SK-N-SH treated with all-trans-retinoic acid at 6 μM for 48 hours (cell line): ENCODE data around the gene CIPC.

Source experiments
- ATAC-seq: fragments of 200-7000 bp; cut with Tn5 transposase; 3 replicates; pipeline ENCODE4 v1.9.1; 2020; ENCODE audit warnings: mild to moderate bottlenecking, moderate library complexity
- ARNTL ChIP-seq: fragments of 450-650 bp; formaldehyde crosslinking; IDR thresholded peaks from 2 replicates; pipeline ENCODE4 v1.5.0; 2020; ENCODE audit warnings: low read depth, mild to moderate bottlenecking, moderate library complexity, borderline replicate concordance
- BACH2 ChIP-seq: fragments of 250-450 bp; sonication (Bioruptor Pico); IDR thresholded peaks from 2 replicates; pipeline ENCODE4 v1.9.0; 2021; ENCODE audit warnings: mild to moderate bottlenecking, borderline replicate concordance
- CSDC2 ChIP-seq: fragments of 250-450 bp; sonication (Bioruptor Pico); IDR thresholded peaks from 2 replicates; pipeline ENCODE4 v1.5.0; 2020; ENCODE audit warnings: mild to moderate bottlenecking, moderate library complexity
- ESRRG ChIP-seq: fragments of 250-450 bp; sonication (Bioruptor Pico); IDR thresholded peaks from 2 replicates; pipeline ENCODE4 v1.6.1; 2021; ENCODE audit warnings: mild to moderate bottlenecking
- GLIS3 ChIP-seq: fragments of 250-450 bp; sonication (Bioruptor Pico); IDR thresholded peaks from 2 replicates; pipeline ENCODE4 v1.5.0; 2020; ENCODE audit warnings: mild to moderate bottlenecking, moderate library complexity
- ISL1 ChIP-seq: fragments of 250-450 bp; sonication (Bioruptor Pico); IDR thresholded peaks from 2 replicates; pipeline ENCODE4 v2.1.2; 2022; ENCODE audit warnings: mild to moderate bottlenecking, moderate library complexity
- OSR1 ChIP-seq: fragments of 250-450 bp; sonication (Bioruptor Pico); IDR thresholded peaks from 2 replicates; pipeline ENCODE4 v1.8.0; 2022; ENCODE audit warnings: moderate library complexity, mild to moderate bottlenecking, inconsistent platforms
- POU6F1 ChIP-seq: fragments of 250-450 bp; sonication (Bioruptor Pico); IDR thresholded peaks from 2 replicates; pipeline ENCODE4 v1.8.0; 2021; ENCODE audit warnings: low read depth, mild to moderate bottlenecking, moderate library complexity, borderline replicate concordance
- PPARA ChIP-seq: fragments of 250-450 bp; sonication (Bioruptor Pico); IDR thresholded peaks from 2 replicates; pipeline ENCODE4 v1.5.0; 2020; ENCODE audit warnings: mild to moderate bottlenecking, borderline replicate concordance
- SNAI2 ChIP-seq: fragments of 250-450 bp; sonication (Bioruptor Pico); IDR thresholded peaks from 2 replicates; pipeline ENCODE4 v1.5.0; 2020; ENCODE audit warnings: mild to moderate bottlenecking, moderate library complexity
- TCF4 ChIP-seq: fragments of 250-450 bp; sonication (Bioruptor Pico); IDR thresholded peaks from 2 replicates; pipeline ENCODE4 v1.8.0; 2021; ENCODE audit warnings: mild to moderate bottlenecking, moderate library complexity, borderline replicate concordance
- TOX ChIP-seq: fragments of 250-450 bp; sonication (Bioruptor Pico); IDR thresholded peaks from 2 replicates; pipeline ENCODE4 v1.8.0; 2021; ENCODE audit warnings: mild to moderate bottlenecking, moderate library complexity, borderline replicate concordance
- ZC3H10 ChIP-seq: fragments of 250-450 bp; sonication (Bioruptor Pico); IDR thresholded peaks from 2 replicates; pipeline ENCODE4 v1.5.1; 2021; ENCODE audit warnings: mild to moderate bottlenecking, moderate library complexity
- ZFP3 ChIP-seq: fragments of 250-450 bp; sonication (Bioruptor Pico); IDR thresholded peaks from 2 replicates; pipeline ENCODE4 v1.5.0; 2020; ENCODE audit warnings: mild to moderate bottlenecking, moderate library complexity
- ZFP30 ChIP-seq: fragments of 450-650 bp; formaldehyde crosslinking; IDR thresholded peaks from 2 replicates; pipeline ENCODE4 v1.5.0; 2022; ENCODE audit warnings: mild to moderate bottlenecking, moderate library complexity
- ZNF565 ChIP-seq: fragments of 450-650 bp; formaldehyde crosslinking; conservative IDR thresholded peaks from 2 replicates; pipeline ENCODE4 v1.5.0; 2020; ENCODE audit warnings: low read depth, mild to moderate bottlenecking, moderate library complexity
- ZNF70 ChIP-seq: fragments of 450-650 bp; formaldehyde crosslinking; IDR thresholded peaks from 2 replicates; pipeline ENCODE4 v1.5.0; 2020; ENCODE audit warnings: mild to moderate bottlenecking, moderate library complexity
- ZNF8 ChIP-seq: fragments of 450-650 bp; formaldehyde crosslinking; IDR thresholded peaks from 2 replicates; pipeline ENCODE4 v1.5.0; 2020; ENCODE audit warnings: mild to moderate bottlenecking, moderate library complexity
- TF ChIP-seq, protein P1 (sequence below): fragments of 250-450 bp; sonication (Bioruptor Pico); IDR thresholded peaks from 2 replicates; pipeline ENCODE4 v1.8.0; 2020; ENCODE audit warnings: mild to moderate bottlenecking, moderate library complexity, borderline replicate concordance
- TF ChIP-seq, protein P2 (sequence below): fragments of 250-450 bp; sonication (Bioruptor Pico); IDR thresholded peaks from 2 replicates; pipeline ENCODE4 v1.5.1; 2020; ENCODE audit warnings: low read depth, mild to moderate bottlenecking, moderate library complexity
- TF ChIP-seq, protein P3 (sequence below): fragments of 250-450 bp; sonication (Bioruptor Pico); IDR thresholded peaks from 2 replicates; pipeline ENCODE4 v1.5.1; 2021; ENCODE audit warnings: mild to moderate bottlenecking, moderate library complexity

The CIPC gene

DNA sequence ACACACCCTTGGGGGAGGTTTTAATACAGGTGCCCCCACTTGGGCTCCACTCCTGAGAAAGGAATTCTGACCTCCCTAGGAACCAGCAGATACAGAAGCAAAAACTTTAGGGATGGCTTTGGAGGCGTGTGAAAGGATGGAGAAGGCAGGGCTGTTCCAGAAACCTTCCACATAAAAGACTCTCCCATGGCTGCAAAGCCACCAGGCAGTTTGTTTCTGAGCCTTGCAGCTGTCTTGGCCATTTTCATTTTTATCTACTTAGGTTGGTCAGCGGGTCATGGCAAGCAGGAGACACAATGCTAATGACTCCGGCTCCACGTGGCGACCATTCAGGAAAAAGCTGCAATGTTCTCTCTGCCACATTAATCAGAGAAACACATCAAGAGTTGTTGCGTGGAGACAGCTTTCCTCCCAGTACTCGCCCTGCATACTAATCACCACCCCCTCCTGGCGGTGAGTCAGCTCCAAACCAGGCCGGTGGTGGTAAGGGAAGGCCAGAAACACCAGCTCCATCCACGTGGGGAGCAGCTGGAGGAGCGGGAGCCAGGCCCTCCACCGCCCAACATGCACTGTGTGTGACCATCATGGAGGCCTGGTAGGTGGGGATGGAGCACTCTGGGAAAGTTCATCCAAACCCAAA lies 38.7 kb upstream of the CIPC start:
- TF ChIP-seq OSR1 (CRISPR knock-in tag), result no peak
- TF ChIP-seq BACH2 (CRISPR knock-in tag), result no peak
- no peak for TF ChIP-seq GLIS3
- TF ChIP-seq, protein P1, sequence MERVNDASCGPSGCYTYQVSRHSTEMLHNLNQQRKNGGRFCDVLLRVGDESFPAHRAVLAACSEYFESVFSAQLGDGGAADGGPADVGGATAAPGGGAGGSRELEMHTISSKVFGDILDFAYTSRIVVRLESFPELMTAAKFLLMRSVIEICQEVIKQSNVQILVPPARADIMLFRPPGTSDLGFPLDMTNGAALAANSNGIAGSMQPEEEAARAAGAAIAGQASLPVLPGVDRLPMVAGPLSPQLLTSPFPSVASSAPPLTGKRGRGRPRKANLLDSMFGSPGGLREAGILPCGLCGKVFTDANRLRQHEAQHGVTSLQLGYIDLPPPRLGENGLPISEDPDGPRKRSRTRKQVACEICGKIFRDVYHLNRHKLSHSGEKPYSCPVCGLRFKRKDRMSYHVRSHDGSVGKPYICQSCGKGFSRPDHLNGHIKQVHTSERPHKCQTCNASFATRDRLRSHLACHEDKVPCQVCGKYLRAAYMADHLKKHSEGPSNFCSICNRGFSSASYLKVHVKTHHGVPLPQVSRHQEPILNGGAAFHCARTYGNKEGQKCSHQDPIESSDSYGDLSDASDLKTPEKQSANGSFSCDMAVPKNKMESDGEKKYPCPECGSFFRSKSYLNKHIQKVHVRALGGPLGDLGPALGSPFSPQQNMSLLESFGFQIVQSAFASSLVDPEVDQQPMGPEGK (CRISPR knock-in tag), result no peak
- no peak for TF ChIP-seq ZNF8 (CRISPR knock-in tag)
- TF ChIP-seq PPARA, result no peak
- TF ChIP-seq ZC3H10, result no peak
- no peak for TF ChIP-seq ARNTL (CRISPR knock-in tag)
- no peak for TF ChIP-seq TCF4 (CRISPR knock-in tag)
- TF ChIP-seq, protein P2, sequence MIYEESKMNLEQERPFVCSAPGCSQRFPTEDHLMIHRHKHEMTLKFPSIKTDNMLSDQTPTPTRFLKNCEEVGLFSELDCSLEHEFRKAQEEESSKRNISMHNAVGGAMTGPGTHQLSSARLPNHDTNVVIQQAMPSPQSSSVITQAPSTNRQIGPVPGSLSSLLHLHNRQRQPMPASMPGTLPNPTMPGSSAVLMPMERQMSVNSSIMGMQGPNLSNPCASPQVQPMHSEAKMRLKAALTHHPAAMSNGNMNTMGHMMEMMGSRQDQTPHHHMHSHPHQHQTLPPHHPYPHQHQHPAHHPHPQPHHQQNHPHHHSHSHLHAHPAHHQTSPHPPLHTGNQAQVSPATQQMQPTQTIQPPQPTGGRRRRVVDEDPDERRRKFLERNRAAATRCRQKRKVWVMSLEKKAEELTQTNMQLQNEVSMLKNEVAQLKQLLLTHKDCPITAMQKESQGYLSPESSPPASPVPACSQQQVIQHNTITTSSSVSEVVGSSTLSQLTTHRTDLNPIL (CRISPR knock-in tag), result no peak
- ATAC-seq, result peak; percentile 97

GRCh38 chr14:77061630-77062257 lies 36.3 kb upstream of the CIPC start:
- no peak for ATAC-seq
- TF ChIP-seq POU6F1 (CRISPR knock-in tag), result no peak
- TF ChIP-seq CSDC2, result no peak
- no peak for TF ChIP-seq ZNF565 (CRISPR knock-in tag)
- no peak for TF ChIP-seq ESRRG (CRISPR knock-in tag)
- TF ChIP-seq SNAI2, result no peak
- TF ChIP-seq, protein P3, sequence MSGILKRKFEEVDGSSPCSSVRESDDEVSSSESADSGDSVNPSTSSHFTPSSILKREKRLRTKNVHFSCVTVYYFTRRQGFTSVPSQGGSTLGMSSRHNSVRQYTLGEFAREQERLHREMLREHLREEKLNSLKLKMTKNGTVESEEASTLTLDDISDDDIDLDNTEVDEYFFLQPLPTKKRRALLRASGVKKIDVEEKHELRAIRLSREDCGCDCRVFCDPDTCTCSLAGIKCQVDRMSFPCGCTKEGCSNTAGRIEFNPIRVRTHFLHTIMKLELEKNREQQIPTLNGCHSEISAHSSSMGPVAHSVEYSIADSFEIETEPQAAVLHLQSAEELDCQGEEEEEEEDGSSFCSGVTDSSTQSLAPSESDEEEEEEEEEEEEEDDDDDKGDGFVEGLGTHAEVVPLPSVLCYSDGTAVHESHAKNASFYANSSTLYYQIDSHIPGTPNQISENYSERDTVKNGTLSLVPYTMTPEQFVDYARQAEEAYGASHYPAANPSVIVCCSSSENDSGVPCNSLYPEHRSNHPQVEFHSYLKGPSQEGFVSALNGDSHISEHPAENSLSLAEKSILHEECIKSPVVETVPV (CRISPR knock-in tag), result no peak
- no peak for TF ChIP-seq ZFP3 (CRISPR knock-in tag)
- no peak for TF ChIP-seq TOX
- no peak for TF ChIP-seq ZNF70 (CRISPR knock-in tag)
- TF ChIP-seq, protein P1 (CRISPR knock-in tag), result no peak
- TF ChIP-seq ISL1 (CRISPR knock-in tag), result no peak
- TF ChIP-seq, protein P2 (CRISPR knock-in tag), result no peak
- TF ChIP-seq ARNTL (CRISPR knock-in tag), result no peak
- TF ChIP-seq OSR1 (CRISPR knock-in tag), result no peak

GRCh38 chr14:77062261-77062660 lies 35.8 kb upstream of the CIPC start:
- no peak for ATAC-seq
- TF ChIP-seq ZNF70 (CRISPR knock-in tag) (no peak), PPARA (no peak), OSR1 (CRISPR knock-in tag) (no peak), SNAI2 (no peak), ZFP30 (CRISPR knock-in tag) (no peak)
- TF ChIP-seq, protein P2 (CRISPR knock-in tag), result no peak
